NCI-H187 (cell line): Measurements from ENCODE around the gene POU3F1.

Experiments used
- DNase-seq, 2 experiments: peaks; one replicate each; lab custom pipeline; 2025; lab: John Stamatoyannopoulos, UW

Gene POU3F1

GRCh38 chr1:38073534-38074301 lies 27.1 kb upstream of the POU3F1 start:
- no peak for DNase-seq

- no peak for DNase-seq
These were observed 26.3 kb upstream of the POU3F1 start for GRCh38 chr1:38072858-38073257.

GRCh38 chr1:38071312-38072256 lies 25.0 kb upstream of the POU3F1 start:
- no peak for DNase-seq

- DNase-seq, result no peak
These were observed 22.4 kb upstream of the POU3F1 start for GRCh38 chr1:38068980-38069340.

GRCh38 chr1:38068220-38068979 lies 21.8 kb upstream of the POU3F1 start:
- no peak for DNase-seq

- DNase-seq, result no peak
These were observed 17.8 kb upstream of the POU3F1 start for GRCh38 chr1:38064197-38064903.

- DNase-seq, result no peak
These were observed 17.0 kb upstream of the POU3F1 start for GRCh38 chr1:38063616-38064015.

GRCh38 chr1:38062361-38063288 lies 16.0 kb upstream of the POU3F1 start:
- DNase-seq, result peak; percentile 56 to 72

GRCh38 chr1:38061883-38062328 lies 15.3 kb upstream of the POU3F1 start:
- no peak for DNase-seq

GRCh38 chr1:38061290-38061689 lies 14.7 kb upstream of the POU3F1 start:
- DNase-seq, result no peak

- DNase-seq, result no peak
These were observed 13.9 kb upstream of the POU3F1 start for GRCh38 chr1:38060498-38060897.

- DNase-seq, result no peak
These were observed 13.2 kb upstream of the POU3F1 start for GRCh38 chr1:38059635-38060250.

- no peak for DNase-seq
These were observed 9.4 kb upstream of the POU3F1 start for GRCh38 chr1:38055965-38056364.

- DNase-seq, result no peak
These were observed 8.8 kb upstream of the POU3F1 start for GRCh38 chr1:38055398-38055797.

GRCh38 chr1:38053416-38054091 lies 7.0 kb upstream of the POU3F1 start:
- no peak for DNase-seq

GRCh38 chr1:38052750-38053415 lies 6.3 kb upstream of the POU3F1 start:
- DNase-seq, result no peak

GRCh38 chr1:38051079-38051543 lies 4.5 kb upstream of the POU3F1 start:
- DNase-seq, result no peak

- DNase-seq, result no peak
These were observed 3.9 kb upstream of the POU3F1 start for GRCh38 chr1:38050397-38051078.
